GM11168 (cell line): Measurements from ENCODE around the gene GARIN3.

Experiments used
- in situ Hi-C: fragments of 300-500 bp; cut with MboI; formaldehyde crosslinking; loops from one replicate; pipeline ENCODE4 v1.12.0; 2022; ENCODE audit warnings: low sequenced_read_pairs; ENCODE audit not compliant: unreplicated experiment

The GARIN3 gene

DNA sequence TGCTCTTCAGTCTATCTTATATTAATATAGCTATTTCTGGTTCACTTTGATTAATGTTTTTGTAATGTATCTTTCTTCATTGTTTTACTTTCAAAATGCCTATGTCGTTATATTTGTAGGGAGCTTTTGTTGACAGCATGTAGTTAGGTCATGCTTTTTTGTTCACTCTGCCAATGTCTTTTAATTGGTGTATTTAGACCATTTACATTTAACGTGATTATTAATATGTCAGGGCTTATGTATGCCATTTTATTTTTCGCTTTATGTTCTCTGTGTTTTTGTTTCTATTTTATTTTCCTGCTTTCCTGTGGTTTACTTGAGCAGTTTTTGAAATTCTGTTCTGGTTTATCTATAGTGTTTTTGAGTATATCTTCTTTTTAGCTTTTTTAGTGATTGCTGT, 10.8 kb downstream of the GARIN3 start:
- in situ Hi-C loops, result no loop called here

DNA sequence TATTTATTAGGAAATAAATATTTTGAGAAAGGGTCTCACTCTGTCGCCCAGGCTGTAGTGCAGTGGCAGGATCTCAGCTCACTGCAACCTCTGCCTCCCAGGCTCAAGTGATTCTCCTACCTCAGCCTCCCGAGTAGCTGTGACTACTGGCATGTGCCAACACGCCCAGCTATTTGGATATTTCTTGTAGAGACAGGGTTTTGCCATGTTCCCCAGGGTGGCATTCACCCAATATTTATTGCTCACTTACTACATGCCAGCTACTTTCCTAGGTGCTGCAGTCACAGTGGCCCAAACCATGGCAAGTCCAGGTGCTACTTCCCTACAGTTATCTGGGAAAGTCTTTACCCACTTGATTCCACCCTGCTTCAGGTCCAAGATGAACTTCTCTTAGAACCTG, 15.1 kb downstream of the GARIN3 start:
- in situ Hi-C loops, result loop anchor here (5.0 kb wide), 1 partner anchor 91 kb away; no protein-coding TSS in a partner anchor

DNA sequence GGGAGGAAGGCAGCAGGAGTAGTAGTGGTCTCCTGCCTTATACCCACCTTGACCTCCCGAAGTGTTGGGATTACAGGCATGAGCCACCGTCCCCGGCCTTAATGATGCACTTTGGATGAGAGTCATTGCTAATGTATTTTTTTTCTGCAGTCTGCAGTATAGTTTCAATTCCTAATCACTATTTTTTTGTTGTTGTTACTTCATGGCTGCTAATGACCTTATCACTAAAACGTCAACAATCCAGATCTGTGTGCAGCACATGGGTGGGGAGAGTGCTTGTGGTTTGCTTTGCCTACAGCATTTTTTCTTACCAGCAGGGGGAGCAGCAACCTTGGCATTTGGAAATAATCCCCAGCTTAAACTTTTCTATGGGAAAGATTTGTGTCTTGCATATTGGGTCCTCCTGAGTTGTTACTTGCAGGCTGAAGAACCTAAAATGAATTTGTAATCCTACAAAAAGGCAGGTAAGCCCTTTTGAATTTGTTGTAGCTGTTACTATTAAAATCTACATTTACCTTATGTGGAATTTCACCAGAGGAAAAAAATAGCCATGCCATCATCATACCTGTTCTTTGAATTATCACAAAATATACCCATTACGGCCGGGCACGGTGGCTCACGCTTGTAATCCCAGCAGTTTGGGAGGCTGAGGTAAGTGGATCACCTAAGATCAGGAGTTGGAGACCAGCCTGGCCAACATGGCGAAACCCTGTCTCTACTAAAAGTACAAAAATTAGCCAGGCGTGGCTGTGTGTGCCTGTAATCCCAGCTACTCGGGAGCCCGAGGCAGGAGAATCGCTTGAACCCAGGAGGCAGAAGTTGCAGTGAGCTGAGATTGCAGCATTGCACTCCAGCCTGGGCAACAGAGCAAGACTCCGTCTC, 17.1 kb downstream of the GARIN3 start:
- in situ Hi-C loops, result loop anchor here (10.0 kb wide), 1 partner anchor 156 kb away; no protein-coding TSS in a partner anchor

DNA sequence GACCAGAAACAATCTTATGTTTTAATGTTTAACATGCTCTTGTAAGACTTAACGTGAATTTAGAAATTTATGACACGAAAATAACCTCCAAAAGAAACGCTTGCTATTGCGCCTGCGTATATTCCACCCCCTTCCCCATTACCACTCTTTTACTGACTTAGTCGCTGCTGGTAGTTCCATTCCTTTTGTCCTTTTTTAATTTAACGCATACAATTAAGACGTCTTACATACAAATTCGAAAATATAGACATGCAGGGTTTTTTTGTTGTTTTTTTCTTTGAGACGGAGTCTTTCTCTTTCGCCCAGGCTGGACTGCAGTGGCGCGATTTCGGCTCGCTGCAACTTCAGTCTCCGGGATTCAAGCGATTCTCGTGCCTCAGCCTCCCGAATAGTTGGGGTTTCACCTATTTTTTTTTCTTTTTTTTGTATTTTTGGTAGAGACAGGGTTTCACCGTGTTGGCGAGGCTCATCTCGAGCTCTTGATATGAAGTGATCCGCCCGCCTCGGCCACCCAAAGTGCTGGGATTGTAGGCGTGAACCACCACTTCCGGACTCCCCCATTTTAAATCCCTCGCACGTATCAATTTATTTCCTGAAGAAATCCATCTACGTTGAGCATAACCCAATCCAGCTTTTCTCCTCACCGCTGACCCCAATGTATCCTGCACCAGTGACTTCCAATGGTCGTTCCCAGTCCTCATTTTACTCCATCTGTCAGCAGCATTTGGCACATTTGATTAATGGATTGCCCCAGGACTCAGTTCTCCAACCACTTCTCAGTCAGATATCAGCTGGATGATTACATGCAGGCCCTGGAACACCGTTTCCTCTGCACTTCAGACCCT, 22.7 kb downstream of the GARIN3 start:
- in situ Hi-C loops, result loop anchor here (10.0 kb wide), 1 partner anchor 161 kb away; no protein-coding TSS in a partner anchor

DNA sequence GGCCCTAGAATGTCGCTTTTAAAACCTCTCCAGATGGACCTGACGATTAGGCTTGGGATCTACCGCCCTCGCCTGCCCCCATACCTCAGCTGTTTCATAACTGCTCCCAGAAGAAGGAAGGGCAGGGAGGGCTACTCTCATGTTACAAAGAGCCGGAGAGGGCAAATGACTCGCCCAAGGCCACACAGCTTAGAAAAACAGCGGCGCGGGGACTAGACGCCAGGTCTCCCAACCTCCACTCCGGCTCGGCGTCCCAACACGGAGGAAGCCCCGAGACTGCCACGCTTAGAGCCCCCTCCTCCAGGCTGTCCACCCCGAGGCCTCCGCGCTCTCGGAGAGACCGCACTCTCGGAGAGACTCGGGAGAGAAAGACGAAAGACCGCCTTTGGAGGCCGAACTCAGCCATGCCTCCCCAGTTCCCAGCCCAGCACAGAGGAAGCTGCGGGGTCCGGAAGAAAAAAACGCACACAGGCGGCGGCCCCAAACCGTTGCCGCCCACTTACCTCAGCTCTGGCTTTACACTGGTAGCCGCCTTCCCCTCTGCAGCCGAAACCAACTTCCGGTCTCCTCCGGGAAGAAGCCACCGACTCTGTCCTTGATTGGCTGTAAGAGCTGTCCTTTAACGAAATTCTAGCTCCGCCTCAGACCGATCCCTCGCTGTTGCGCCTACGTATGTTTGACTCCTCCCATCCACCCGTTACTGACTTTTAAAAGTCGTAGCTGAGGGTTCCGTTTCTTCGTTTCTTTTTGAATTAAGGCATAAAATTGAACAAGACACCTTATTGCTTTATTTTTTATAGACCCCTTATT, 23.5 kb downstream of the GARIN3 start, which contains the start of gene MED7:
MED7 (minus strand) TSS at position 549 of the 810 bp plus-strand sequence. CDS start 3,434 bp downstream, outside the sequence.
- in situ Hi-C loops, result loop anchor here (10.0 kb wide), 1 partner anchor 162 kb away; no protein-coding TSS in a partner anchor

DNA sequence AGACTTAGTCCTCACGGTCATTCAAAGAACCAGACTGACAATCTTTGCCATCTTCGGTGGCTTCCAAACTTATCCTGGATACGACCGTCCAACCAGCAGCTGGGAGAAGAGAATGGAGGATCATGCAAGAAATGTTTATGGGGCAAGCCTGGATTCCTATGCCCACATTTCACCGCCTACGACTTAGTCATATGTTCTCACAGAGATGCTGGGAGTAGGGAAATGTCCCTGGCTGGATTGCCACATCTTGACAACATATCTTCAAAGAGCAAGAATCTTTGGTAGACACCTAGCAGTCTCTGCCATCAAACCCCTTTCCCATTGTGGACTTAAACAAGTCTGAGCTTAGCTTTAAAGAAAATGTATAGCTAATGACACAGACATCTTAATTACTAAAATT, 28.4 kb downstream of the GARIN3 start:
- in situ Hi-C loops, result no loop called here

DNA sequence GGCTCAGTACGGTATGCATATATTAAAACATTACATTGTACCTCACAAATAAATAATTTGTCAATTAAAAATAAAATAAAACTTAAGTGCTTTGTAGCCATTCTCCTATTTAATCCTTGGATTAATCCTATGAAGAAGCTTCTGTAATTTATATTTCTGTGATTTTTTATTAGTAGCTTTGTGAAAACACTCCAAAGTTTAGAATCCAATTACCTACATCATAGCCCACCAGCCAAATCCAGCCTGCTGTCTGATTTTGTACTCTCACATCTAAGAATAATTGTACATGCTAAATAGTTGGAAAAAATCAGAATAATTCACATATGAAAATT, 33.8 kb downstream of the GARIN3 start:
- in situ Hi-C loops, result no loop called here

DNA sequence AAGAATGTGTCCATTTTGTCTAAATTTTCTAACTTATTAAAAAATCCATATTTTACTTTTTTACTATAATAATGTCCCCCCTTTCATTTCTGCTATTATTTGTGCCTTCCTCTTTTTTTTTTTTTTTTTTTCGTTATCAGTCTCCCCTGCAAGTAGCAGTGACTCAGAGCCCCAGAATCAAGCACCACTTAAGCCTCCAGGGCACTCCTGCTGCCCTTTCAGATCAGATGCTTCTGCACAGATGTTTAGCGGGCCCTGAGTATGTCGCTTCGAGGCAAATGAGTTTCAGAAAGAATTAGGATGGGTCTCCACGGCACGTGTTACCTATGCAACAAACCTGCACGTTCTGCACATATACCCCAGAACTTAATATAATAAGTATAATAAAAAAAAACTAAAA, 35.1 kb downstream of the GARIN3 start:
- in situ Hi-C loops, result no loop called here

DNA sequence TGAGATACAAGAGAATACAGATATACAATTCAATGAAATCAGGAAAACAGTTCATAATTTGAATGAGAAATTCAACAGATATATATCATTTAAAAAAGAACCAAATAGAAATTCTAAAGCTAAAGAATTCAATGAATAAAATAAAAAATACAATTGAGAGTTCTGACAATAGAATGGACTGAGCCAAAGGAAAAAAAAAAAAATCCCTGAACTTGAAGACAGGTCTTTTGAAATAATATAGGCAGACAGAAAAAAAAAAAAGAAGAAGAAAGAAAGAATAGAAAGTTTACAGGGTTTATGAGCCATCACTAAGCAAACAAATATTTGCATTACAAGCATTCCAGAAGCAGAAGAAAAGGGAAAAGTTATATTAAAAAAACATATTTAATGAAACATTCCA, 44.4 kb downstream of the GARIN3 start:
- in situ Hi-C loops, result no loop called here

DNA sequence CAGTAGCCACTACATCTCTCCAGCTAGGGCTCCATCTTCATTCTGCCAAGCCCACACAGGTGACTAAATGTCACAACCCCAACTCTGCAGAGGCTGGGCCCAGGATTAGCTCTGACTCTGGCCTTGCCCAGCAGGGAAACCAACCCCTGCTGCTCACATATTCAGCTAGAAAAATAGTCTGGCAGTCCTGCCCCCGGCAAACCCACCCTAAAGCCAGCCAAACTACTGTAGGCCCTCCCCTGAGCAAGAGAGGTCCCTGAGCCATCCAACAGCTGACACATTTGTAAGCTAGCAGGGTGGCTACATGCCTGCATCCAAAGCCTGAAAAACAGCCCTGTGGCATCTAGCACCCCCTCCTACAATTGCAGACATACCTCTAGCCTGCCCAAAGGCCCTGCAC, 46.0 kb downstream of the GARIN3 start:
- in situ Hi-C loops, result no loop called here

DNA sequence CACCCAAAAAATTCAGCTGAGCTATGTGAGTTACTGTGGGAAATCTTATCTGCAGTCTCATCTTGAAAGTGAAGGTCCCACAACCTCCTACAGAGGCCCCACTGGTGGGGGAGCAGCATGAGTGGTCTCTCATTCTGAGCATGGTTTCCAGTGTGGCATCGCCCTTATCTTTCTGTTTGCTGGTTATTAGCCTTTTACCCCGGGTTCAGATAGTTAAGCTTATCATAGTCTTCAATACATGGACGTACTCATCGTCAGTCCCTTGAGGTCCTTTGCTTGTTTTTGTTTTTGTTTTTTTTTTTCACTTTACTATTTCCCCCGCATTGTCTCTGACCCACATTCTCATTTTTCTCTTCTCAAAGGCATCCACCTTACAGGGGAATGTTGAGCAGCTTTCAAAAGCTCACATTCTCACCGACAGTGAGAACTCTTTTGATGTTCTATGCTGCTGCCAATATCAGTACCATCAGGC, 49.5 kb downstream of the GARIN3 start:
- in situ Hi-C loops, result no loop called here

DNA sequence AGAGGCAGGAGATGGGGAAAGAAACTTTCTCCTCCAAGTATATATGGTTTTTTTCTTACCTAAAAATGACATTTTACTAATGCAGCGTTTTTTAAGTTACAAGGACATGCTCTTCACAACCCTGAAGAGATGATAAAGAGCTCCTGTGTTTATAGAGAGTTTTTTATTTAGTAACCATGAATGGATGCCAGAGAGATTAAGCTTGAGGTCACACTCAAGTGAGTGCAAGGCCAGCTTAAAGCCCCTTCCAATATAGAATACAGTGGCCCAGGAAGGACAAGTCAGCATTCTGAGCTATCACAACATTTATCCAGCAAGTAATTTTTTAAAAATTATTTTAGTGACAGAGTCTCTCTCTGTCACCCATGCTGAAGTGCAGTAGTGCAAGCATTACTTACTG, 50.6 kb downstream of the GARIN3 start:
- in situ Hi-C loops, result no loop called here

DNA sequence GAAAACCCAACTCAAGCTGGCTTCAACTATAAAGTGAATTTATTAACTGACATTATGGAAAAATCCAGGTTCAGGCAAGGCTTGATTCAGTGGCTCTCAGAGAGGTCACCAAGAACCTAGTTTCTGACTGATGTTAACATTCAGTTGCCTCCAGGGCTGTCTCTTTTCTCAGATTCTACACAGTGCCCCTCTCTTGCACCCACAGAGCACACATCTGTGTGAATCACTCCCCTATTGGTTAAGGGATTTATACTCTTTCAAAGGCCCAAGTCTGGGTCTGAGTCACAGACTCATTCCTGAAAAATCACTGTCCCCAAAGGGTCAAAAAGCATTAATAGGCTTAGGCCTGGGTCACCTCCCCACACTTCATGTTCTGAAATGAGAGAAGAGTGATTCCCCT, 51.1 kb downstream of the GARIN3 start:
- in situ Hi-C loops, result no loop called here

DNA sequence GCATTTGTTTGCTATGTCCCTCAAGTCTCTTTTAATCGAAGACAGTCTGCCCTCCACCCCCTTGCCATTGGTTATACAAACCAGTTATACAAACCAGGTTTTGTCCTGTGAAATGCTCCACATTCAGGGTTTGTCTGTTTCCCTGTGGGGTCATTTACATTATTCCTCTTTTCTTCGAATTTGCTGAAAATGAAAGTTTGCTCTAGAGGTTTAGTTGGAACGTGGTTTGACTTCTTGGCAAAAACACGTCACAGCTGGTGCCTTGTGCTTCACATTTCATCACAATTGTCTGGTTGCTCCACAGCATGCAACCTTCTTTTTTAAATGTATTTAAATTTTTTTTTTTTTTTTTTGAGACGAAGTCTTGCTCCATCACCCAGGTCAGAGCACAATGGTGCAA, 53.1 kb downstream of the GARIN3 start:
- in situ Hi-C loops, result no loop called here
